ENCODE results near the gene B4GALT6.

The B4GALT6 gene

DNA sequence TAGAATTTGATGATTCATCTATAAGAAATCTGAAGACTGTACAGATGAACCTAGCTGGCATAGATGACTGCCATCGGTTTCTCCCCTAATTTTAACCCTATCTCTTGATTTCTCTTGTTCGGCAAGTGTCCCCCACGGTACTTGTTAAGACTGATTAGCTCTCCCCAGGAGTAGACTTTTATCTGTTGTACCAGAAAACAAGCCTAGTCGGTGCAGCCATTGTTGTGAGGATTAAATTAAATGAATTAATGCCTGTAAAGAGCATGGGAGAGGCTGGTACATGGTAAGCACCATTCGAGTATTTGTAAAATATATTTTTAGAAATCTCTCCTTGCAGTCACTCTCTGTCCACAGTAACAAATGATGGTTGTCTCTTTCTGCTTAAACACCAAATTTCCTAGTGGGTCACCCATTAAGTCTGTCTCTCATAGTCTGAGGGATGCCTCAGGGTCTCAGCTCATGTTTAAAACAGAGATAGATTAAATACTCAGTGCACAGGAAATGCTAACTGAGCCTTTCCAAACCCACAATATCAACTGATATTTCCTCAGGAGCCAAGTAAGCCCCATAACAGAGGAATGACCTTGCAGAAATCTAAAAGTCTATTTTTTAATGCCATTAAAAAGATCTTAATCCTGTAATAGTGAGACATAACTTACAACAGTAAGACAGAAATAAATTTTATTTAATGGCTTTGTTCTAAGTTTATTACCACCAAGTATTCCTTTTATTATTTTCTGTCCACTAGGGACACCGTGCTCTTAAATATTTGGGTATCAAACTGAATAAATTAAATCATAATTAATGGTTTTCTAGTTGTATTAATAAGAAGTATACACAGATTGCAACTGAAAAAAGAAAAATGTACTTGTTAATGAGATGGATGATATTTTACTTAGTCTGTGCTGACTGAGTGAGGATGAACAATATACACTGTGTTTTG is 2.9 kb upstream of the B4GALT6 start:
- DNase-seq: no peak

- no peak for DNase-seq
Measured at GRCh38 chr18:31686572-31686971, 2.2 kb upstream of the B4GALT6 start.

GRCh38 chr18:31685097-31686082 is 1.0 kb upstream of the B4GALT6 start:
- peak; percentile 75 for DNase-seq

- no peak for DNase-seq
Measured at GRCh38 chr18:31683968-31684278, 458 bp downstream of the B4GALT6 start.

DNA sequence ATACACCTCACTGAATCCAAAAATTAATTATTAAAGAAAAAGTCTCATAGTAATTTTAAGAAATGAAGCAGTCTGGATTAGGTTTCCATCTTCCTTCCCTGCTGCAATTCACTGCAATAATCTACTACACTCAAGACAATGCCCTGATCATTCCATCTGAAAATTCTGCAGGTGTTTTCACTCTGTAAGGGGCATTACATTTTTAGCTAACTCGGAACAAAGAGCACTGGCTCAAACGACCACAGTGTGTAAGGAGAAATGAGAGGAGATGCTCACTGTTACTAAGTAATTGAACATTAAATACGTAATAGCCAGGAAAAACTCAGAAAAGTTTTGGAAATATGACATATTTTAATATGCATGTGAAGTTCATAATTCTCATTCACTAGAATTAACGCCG is 1.3 kb downstream of the B4GALT6 start:
- no peak for DNase-seq

DNA sequence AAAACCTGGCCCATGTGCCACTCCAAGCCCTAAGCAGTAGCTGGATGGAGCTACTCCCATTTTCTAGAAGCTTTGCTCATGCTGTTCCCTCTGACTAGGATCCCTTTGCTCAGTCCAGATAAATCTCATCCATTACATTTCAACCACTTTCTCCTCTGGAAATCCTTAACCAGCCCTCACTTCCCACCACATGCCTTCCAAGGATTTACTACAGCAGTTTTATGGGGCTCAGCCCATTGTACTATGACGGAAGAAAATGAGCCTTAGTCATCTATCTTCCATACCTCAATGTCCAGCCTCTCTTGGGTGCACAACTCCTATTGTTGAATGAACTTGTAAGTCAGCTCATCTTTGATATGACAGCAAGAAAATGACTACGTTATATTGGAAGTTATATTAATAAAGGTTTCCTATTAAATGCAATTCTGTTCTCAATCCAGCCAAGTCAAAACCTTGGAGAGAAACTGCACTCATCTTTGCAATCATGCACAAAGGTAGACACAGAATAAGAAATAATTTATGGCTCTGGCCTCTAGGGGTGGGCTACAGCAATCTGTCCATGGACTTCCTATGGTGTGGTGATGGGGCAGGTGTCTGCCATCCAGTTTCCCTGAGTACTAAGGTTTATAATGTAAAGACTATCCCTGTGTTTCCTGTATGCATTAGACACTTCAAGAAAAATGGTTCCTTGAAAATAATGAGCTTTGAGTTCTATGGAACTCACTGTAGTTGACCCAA is 3.4 kb downstream of the B4GALT6 start:
- DNase-seq: no peak

DNA sequence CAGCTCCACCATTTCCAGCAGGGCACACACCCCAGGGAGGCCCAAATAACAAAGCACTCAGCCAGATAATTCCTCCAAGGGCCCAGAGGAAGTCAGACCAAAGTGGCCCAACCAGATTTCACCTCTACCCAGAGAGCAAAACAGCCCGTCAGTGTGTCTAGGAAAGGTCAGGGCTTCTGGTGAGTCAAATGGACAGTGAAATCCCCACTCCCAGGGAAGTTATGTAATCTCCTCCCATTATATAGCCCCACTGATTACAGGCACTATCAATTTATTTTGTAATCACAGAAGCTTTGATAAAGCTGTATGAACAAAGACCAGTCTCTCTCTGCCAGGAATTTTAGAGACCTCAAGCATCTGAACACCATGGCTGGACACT is 4.0 kb downstream of the B4GALT6 start:
- no peak for DNase-seq

- no peak for DNase-seq
Measured at GRCh38 chr18:31679791-31680432, 4.5 kb downstream of the B4GALT6 start.

DNA sequence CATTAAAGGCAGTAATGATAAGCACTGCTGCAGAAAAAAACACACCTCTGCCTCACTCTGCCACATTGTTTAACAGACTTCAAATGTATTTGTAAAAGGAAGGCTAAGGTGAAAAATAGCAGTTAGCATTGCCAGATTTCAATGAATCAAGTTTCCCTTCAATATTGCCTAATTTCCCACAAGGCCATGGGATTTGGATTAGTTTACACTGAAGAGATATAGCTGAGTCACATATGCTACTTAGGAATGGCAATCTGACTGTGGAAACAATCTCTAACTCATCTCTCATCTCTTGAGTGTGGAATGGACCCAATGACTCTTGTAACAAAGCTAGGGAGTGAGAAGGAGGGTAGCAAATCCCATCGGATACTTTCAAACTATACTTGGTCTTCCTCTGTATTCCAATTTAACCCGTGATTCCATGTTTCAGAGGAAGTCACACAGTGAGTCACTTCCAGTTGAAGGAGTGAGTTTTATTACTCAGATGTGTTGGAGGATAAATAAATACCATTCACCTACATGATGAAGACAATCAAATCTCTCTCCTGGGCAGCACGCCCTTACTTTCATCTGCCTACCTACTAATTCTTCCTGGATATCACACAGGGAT is 5.1 kb downstream of the B4GALT6 start:
- DNase-seq: peak; percentile 23

DNA sequence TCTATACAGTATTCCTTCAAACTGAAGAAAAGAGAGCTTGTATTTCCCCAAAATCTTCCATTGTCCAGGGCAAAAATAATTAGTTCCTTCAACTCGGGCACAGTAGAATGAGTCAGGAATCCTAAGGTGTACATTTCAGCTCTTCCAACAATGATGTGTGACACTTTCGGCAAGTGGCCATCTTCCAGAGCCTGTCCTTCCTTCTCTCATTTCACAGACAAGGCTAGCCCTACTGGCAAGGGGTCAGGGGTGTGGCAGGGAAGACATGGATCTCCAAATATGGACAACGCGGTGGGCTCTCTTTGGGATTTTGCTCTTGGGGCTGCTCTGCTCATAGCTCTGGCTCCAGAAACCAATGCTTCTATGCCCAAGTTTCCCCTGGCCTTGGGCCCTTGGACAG is 6.0 kb downstream of the B4GALT6 start:
- DNase-seq: no peak

DNA sequence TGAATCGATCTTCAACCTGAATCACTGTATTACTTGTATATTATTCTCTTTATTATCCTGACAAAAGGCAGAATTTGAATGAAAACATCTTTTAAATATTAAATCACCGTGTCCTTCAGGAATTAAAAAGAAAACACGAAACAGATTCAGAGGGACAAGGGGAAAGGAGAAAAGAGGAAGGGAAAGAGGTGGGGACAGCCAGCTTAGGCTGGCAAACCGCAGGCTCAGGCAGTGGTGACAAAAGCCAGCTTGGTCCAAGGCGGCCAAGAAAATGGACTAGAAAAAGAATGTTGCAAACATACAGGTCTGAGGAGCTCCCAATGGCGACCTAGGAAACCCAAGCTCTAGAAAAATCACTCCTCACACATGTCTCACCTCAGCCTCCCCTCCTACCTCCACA is 6.8 kb downstream of the B4GALT6 start:
- DNase-seq: no peak

DNA sequence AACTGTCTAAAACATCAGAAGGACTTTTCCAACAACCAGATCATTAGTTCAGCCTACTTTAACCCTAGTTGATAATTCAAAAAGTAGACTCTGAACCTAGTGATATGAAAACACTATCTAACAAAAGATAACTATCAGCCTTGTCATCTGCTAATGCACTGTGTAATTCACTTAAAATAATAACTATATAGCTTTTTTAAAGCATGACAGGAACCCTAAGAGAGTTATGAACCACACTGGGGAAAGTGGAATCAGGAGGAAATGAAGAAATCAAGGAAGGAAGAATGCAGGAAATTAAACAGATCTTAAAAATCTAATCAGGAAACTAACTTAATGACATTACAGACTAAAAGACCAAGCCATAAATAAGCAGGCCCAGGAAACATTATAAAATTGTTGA is 9.0 kb downstream of the B4GALT6 start:
- DNase-seq: no peak

GRCh38 chr18:31672628-31673135 is 11.7 kb downstream of the B4GALT6 start:
- no peak for DNase-seq

- DNase-seq: no peak
Measured at GRCh38 chr18:31671951-31672350, 12.4 kb downstream of the B4GALT6 start.

DNA sequence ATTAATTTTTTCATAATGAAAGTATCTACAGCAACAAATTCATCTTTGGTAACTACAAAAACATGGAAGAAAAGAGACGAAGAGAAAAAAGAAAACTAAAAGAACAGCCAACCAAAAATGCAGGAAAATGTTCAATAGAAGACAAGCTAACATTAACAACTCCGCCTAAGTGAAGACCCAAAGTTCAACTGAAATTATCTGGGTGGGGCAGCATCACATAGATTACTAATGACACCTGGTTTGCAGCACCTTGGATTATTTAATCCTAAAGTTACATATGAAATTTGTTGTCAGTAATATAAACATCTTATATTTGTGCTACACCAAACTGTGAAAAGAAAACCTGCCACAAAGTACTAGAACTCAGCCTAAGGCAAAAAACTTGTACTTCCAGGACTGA is 14.8 kb downstream of the B4GALT6 start:
- DNase-seq: no peak

- no peak for DNase-seq
Measured at GRCh38 chr18:31667185-31667584, 17.2 kb downstream of the B4GALT6 start.

- DNase-seq: no peak
Measured at GRCh38 chr18:31666055-31666454, 18.3 kb downstream of the B4GALT6 start.

DNA sequence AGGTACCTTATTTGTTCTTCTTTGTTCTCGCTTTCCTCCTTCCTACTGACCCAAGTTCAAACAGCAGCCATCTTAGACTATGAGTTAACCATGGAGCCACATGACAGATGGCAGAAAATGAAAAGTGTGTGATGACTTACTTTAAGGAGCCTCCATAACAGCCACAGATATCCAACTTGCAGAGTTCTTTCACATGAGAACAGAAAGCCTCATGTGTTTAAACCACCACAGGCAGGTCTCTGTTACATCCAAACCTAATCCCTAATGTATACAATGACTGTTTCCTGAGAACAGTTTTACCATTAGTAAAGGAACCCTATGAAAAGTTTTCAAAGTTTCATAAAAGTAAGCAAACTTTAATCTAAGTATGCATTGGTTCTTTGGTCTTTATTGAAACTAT is 20.3 kb downstream of the B4GALT6 start:
- DNase-seq: no peak

GRCh38 chr18:31661965-31662364 is 22.4 kb downstream of the B4GALT6 start:
- DNase-seq: no peak

GRCh38 chr18:31660763-31661162 is 23.6 kb downstream of the B4GALT6 start:
- no peak for DNase-seq

GRCh38 chr18:31659576-31660177 is 24.7 kb downstream of the B4GALT6 start:
- no peak for DNase-seq
